ENCODE measurements around the gene RHBDD2.

The RHBDD2 gene

DNA sequence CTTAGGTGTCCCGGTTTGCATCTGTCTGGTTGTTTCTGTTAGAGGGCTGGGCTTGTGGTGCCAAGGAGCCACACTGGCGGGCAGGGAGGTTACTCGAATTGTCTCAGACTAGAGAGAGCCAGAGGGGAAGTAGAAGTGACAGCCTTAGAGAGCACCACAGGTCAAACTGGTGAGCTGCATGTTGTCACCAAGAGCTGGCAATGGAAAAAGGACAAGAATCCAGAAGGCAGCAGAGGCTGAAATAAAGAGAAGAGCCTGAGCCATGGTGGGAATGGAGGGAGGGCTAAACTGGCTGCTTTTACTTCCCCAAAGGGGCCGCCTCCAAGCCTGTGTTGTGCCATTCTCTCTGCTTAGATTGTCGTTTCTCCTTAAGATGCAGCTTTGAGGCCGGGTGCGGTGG, 31.1 kb upstream of the RHBDD2 start:
- Histone ChIP-seq H2BK12ac (ENCODE audit: low read length) (no peak overlapping the region), H2BK15ac (ENCODE audit: low read length) (no peak overlapping the region), H2BK120ac (ENCODE audit: low read depth, low read length) (no peak overlapping the region), H3K18ac (ENCODE audit: low read length) (no peak overlapping the region), H3K79me1 (ENCODE audit: low read depth, low read length) (no peaks in the 10 kb centered on the region), H2AFZ (ENCODE audit: low read length) (peak overlapping the region; percentile 22), H3K23ac (ENCODE audit: low read depth, low read length, poor library complexity) (no peak overlapping the region), H3K9ac (ENCODE audit: low read depth, low read length, poor library complexity) (no peak overlapping the region), H3K27ac (replicated peaks; ENCODE audit: low read length) (no peak overlapping the region), H4K91ac (ENCODE audit: low read depth, low read length, poor library complexity) (no peak overlapping the region), H4K8ac (ENCODE audit: low read depth, low read length) (no peak overlapping the region), H3K14ac (ENCODE audit: low read length) (no peak overlapping the region), H3K4me3 (ENCODE audit: low read length in 2 of 2) (no peak overlapping the region), H3K4me2 (ENCODE audit: insufficient read depth, low read length, poor library complexity, severe bottlenecking) (no peak overlapping the region), H2BK5ac (ENCODE audit: low read length) (no peak overlapping the region), H3K4ac (ENCODE audit: low read length) (no peak overlapping the region), H2AK5ac (ENCODE audit: low read depth, low read length) (no peak overlapping the region), H3K36me3 (replicated peaks in 1 of 2; ENCODE audit: control insufficient read depth in 2 of 2, insufficient read depth in 2 of 2, low read length in 2 of 2) (no peaks in the 10 kb centered on the region), H3K9me3 (replicated peaks in 1 of 2; ENCODE audit: control insufficient read depth in 2 of 2, insufficient read depth in 1 of 2, low read depth in 1 of 2, low read length in 2 of 2) (no peaks in the 10 kb centered on the region), H3K27me3 (ENCODE audit: control insufficient read depth in 3 of 3, insufficient read depth in 3 of 3, low read depth in 1 of 3, low read length in 3 of 3) (no peaks in the 10 kb centered on the region), H3K4me1 (ENCODE audit: control insufficient read depth in 2 of 2, insufficient read depth in 1 of 2, low read depth in 1 of 2, low read length in 2 of 2) (no peaks in the 10 kb centered on the region)
- DNase-seq (ENCODE audit: low spot score): no peak
- no CpG with 5 or more reads among the region's 7 CpGs for WGBS, 2 donors (ENCODE audit: extremely low coverage in 2 of 2, insufficient read length in 2 of 2, insufficient replicate concordance in 1 of 2)

- H3K79me1 ChIP-seq (ENCODE audit: low read depth, low read length): no peaks in the 10 kb centered on the region
- H3K4me1 ChIP-seq (ENCODE audit: control insufficient read depth in 2 of 2, insufficient read depth in 1 of 2, low read depth in 1 of 2, low read length in 2 of 2): no peaks in the 10 kb centered on the region
- no peak overlapping the region for H2BK5ac ChIP-seq (ENCODE audit: low read length)
- H3K4me2 ChIP-seq (ENCODE audit: insufficient read depth, low read length, poor library complexity, severe bottlenecking): no peak overlapping the region
- H3K36me3 ChIP-seq (replicated peaks in 1 of 2; ENCODE audit: control insufficient read depth in 2 of 2, insufficient read depth in 2 of 2, low read length in 2 of 2): no peaks in the 10 kb centered on the region
- no peak overlapping the region for H3K14ac ChIP-seq (ENCODE audit: low read length)
- no peak overlapping the region for H2BK120ac ChIP-seq (ENCODE audit: low read depth, low read length)
- H3K23ac ChIP-seq (ENCODE audit: low read depth, low read length, poor library complexity): no peak overlapping the region
- no peak overlapping the region for H2BK15ac ChIP-seq (ENCODE audit: low read length)
- WGBS, 2 donors (ENCODE audit: extremely low coverage in 2 of 2, insufficient read length in 2 of 2, insufficient replicate concordance in 1 of 2): no CpG with 5 or more reads among the region's 3 CpGs
- H3K9me3 ChIP-seq (replicated peaks in 1 of 2; ENCODE audit: control insufficient read depth in 2 of 2, insufficient read depth in 1 of 2, low read depth in 1 of 2, low read length in 2 of 2): no peaks in the 10 kb centered on the region
- H3K9ac ChIP-seq (ENCODE audit: low read depth, low read length, poor library complexity): no peak overlapping the region
- no peak overlapping the region for H2BK12ac ChIP-seq (ENCODE audit: low read length)
- H3K18ac ChIP-seq (ENCODE audit: low read length): no peak overlapping the region
- no peak overlapping the region for H3K27ac ChIP-seq (replicated peaks; ENCODE audit: low read length)
- no peaks in the 10 kb centered on the region for H3K27me3 ChIP-seq (ENCODE audit: control insufficient read depth in 3 of 3, insufficient read depth in 3 of 3, low read depth in 1 of 3, low read length in 3 of 3)
- H3K4me3 ChIP-seq (ENCODE audit: low read length in 2 of 2): no peak overlapping the region
- H4K91ac ChIP-seq (ENCODE audit: low read depth, low read length, poor library complexity): no peak overlapping the region
- H4K8ac ChIP-seq (ENCODE audit: low read depth, low read length): no peak overlapping the region
- DNase-seq (ENCODE audit: low spot score): no peak
- H2AK5ac ChIP-seq (ENCODE audit: low read depth, low read length): no peak overlapping the region
- no peak overlapping the region for H2AFZ ChIP-seq (ENCODE audit: low read length)
- no peak overlapping the region for H3K4ac ChIP-seq (ENCODE audit: low read length)
Observed at GRCh38 chr7:75849573-75849972, 29.3 kb upstream of the RHBDD2 start.

- Histone ChIP-seq H3K4ac (ENCODE audit: low read length) (no peak overlapping the region), H3K27me3 (ENCODE audit: control insufficient read depth in 3 of 3, insufficient read depth in 3 of 3, low read depth in 1 of 3, low read length in 3 of 3) (no peaks in the 10 kb centered on the region), H3K4me2 (ENCODE audit: insufficient read depth, low read length, poor library complexity, severe bottlenecking) (no peak overlapping the region), H2AK5ac (ENCODE audit: low read depth, low read length) (no peak overlapping the region), H4K91ac (ENCODE audit: low read depth, low read length, poor library complexity) (no peak overlapping the region), H3K36me3 (replicated peaks in 1 of 2; ENCODE audit: control insufficient read depth in 2 of 2, insufficient read depth in 2 of 2, low read length in 2 of 2) (no peaks in the 10 kb centered on the region), H3K14ac (ENCODE audit: low read length) (no peak overlapping the region), H3K23ac (ENCODE audit: low read depth, low read length, poor library complexity) (no peak overlapping the region), H2BK15ac (ENCODE audit: low read length) (no peak overlapping the region), H3K79me1 (ENCODE audit: low read depth, low read length) (no peaks in the 10 kb centered on the region), H3K27ac (replicated peaks; ENCODE audit: low read length) (no peak overlapping the region), H3K9ac (ENCODE audit: low read depth, low read length, poor library complexity) (no peak overlapping the region), H2BK12ac (ENCODE audit: low read length) (no peak overlapping the region), H3K18ac (ENCODE audit: low read length) (no peak overlapping the region), H3K4me3 (ENCODE audit: low read length in 2 of 2) (no peak overlapping the region), H3K9me3 (replicated peaks in 1 of 2; ENCODE audit: control insufficient read depth in 2 of 2, insufficient read depth in 1 of 2, low read depth in 1 of 2, low read length in 2 of 2) (no peaks in the 10 kb centered on the region), H2BK5ac (ENCODE audit: low read length) (no peak overlapping the region), H2BK120ac (ENCODE audit: low read depth, low read length) (no peak overlapping the region), H4K8ac (ENCODE audit: low read depth, low read length) (no peak overlapping the region), H3K4me1 (ENCODE audit: control insufficient read depth in 2 of 2, insufficient read depth in 1 of 2, low read depth in 1 of 2, low read length in 2 of 2) (no peaks in the 10 kb centered on the region), H2AFZ (ENCODE audit: low read length) (no peak overlapping the region)
- WGBS, 2 donors (ENCODE audit: extremely low coverage in 2 of 2, insufficient read length in 2 of 2, insufficient replicate concordance in 1 of 2): no CpG with 5 or more reads among the region's 4 CpGs
- DNase-seq (ENCODE audit: low spot score): no peak
Observed at GRCh38 chr7:75850235-75850634, 28.6 kb upstream of the RHBDD2 start.

DNA sequence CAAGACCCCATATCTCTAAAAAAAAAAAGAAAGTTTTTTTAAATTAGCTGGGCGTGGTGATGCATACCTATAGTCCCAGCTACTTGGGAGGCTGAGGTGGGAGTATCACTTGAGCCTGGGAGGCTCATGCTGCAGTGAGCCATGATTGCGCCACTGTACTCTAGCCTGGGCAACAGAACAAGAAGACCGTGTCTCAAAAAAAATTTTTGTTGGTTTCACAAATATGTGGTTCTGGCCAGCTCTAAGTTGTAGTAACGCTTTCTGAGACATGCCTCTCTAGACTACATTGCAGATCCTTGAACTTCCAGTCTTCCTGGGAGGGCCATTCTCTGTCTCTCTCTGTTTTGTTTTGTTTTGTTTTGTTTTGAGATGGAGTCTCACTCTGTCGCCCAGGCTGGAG, 24.6 kb upstream of the RHBDD2 start:
- Histone ChIP-seq H4K91ac (ENCODE audit: low read depth, low read length, poor library complexity) (no peak overlapping the region), H3K27ac (replicated peaks; ENCODE audit: low read length) (no peak overlapping the region), H2BK5ac (ENCODE audit: low read length) (no peak overlapping the region), H2BK120ac (ENCODE audit: low read depth, low read length) (no peak overlapping the region), H4K8ac (ENCODE audit: low read depth, low read length) (no peak overlapping the region), H3K27me3 (ENCODE audit: control insufficient read depth in 3 of 3, insufficient read depth in 3 of 3, low read depth in 1 of 3, low read length in 3 of 3) (no peaks in the 10 kb centered on the region), H3K18ac (ENCODE audit: low read length) (no peak overlapping the region), H3K14ac (ENCODE audit: low read length) (no peak overlapping the region), H3K79me1 (ENCODE audit: low read depth, low read length) (no peaks in the 10 kb centered on the region), H3K36me3 (replicated peaks in 1 of 2; ENCODE audit: control insufficient read depth in 2 of 2, insufficient read depth in 2 of 2, low read length in 2 of 2) (no peaks in the 10 kb centered on the region), H3K4ac (ENCODE audit: low read length) (no peak overlapping the region), H3K23ac (ENCODE audit: low read depth, low read length, poor library complexity) (no peak overlapping the region), H2BK15ac (ENCODE audit: low read length) (no peak overlapping the region), H3K4me3 (ENCODE audit: low read length in 2 of 2) (no peak overlapping the region), H2BK12ac (ENCODE audit: low read length) (no peak overlapping the region), H2AK5ac (ENCODE audit: low read depth, low read length) (no peak overlapping the region), H3K9ac (ENCODE audit: low read depth, low read length, poor library complexity) (no peak overlapping the region), H3K4me1 (ENCODE audit: control insufficient read depth in 2 of 2, insufficient read depth in 1 of 2, low read depth in 1 of 2, low read length in 2 of 2) (no peaks in the 10 kb centered on the region), H2AFZ (ENCODE audit: low read length) (no peak overlapping the region), H3K9me3 (replicated peaks in 1 of 2; ENCODE audit: control insufficient read depth in 2 of 2, insufficient read depth in 1 of 2, low read depth in 1 of 2, low read length in 2 of 2) (no peaks in the 10 kb centered on the region), H3K4me2 (ENCODE audit: insufficient read depth, low read length, poor library complexity, severe bottlenecking) (no peak overlapping the region)
- no peak for DNase-seq (ENCODE audit: low spot score)
- no CpG with 5 or more reads among the region's 5 CpGs for WGBS, 2 donors (ENCODE audit: extremely low coverage in 2 of 2, insufficient read length in 2 of 2, insufficient replicate concordance in 1 of 2)

All from neuronal stem cell (in vitro differentiated cells).